ENCODE results near the gene RPL4.

RPL4 gene

GRCh38 chr15:66452971-66453580 is 51.6 kb downstream of the RPL4 start:
- DNase-seq, result no peak

- DNase-seq, result no peak
Measured at GRCh38 chr15:66452420-66452819, 52.2 kb downstream of the RPL4 start.

All from NCI-H1417 (cell line).